AG04450 (cell line): ENCODE measurements around the gene TAX1BP1. TPM values are rescaled to one million over a fixed set of nuclear protein-coding genes. Genes with fewer than 3 reads are reported as not detected.

ENCODE experiments used
- CTCF ChIA-PET: fragments of 300-600, 350-600 bp; formaldehyde crosslinking; extraction: SDS; loops from one replicate; lab custom pipeline; 2022; ENCODE audit warnings: antibody characterized with exemption, inconsistent platforms; lab: Charles Lee
- POLR2A ChIA-PET: fragments of 350-600 bp; formaldehyde crosslinking; extraction: SDS; loops from one replicate; lab custom pipeline; 2021; ENCODE audit warnings: antibody characterized with exemption, inconsistent platforms; lab: Yijun Ruan, JAX
- DNase-seq: peaks from one replicate; pipeline ENCODE4 v3.0.0-alpha.2; 2011; ENCODE audit warnings: low read depth, low spot score
- H3K27ac ChIP-seq: one replicate; pipeline ENCODE4 v1.5.1; 2012; ENCODE audit warnings: low read depth, low read length, control low read depth
- H3K27me3 ChIP-seq: one replicate; pipeline ENCODE4 v1.6.0; 2012; ENCODE audit warnings: low read length; ENCODE audit not compliant: control insufficient read depth, insufficient read depth
- H3K4me3 ChIP-seq: 2 replicates; pipeline ENCODE4 v1.5.1; 2011; ENCODE audit warnings: mild to moderate bottlenecking, low read depth, low read length, control low read depth
- H3K9me3 ChIP-seq: 2 replicates; pipeline ENCODE4 v1.5.1; 2012; ENCODE audit warnings: low read length; ENCODE audit not compliant: control insufficient read depth, insufficient read depth
- polyA plus RNA-seq: library from polyadenylated mRNA; depleted of rRNA; stranded (reverse); fragments of >200 nt; gene quantifications from 2 replicates; pipeline ENCODE4 v1.2.3, GENCODE V29; 2011
- TF ChIP-seq, protein P1 (sequence below): IDR thresholded peaks from 2 replicates; pipeline ENCODE4 v1.5.1; 2011; ENCODE audit warnings: low read depth, low read length, control low read depth, inconsistent platforms

Gene TAX1BP1
- polyA plus RNA-seq, 1 experiment, result 116 TPM

GRCh38 chr7:27835376-27835775, 95.4 kb downstream of the TAX1BP1 start:
- H3K27ac ChIP-seq, result no peak overlapping the region
- CTCF ChIA-PET, result interaction anchor here (1.2 kb wide), 1 partner anchor 258 kb away, joined by 6 read pairs; no protein-coding TSS in a partner anchor
- H3K4me3 ChIP-seq, result no peak overlapping the region
- TF ChIP-seq, protein P1, sequence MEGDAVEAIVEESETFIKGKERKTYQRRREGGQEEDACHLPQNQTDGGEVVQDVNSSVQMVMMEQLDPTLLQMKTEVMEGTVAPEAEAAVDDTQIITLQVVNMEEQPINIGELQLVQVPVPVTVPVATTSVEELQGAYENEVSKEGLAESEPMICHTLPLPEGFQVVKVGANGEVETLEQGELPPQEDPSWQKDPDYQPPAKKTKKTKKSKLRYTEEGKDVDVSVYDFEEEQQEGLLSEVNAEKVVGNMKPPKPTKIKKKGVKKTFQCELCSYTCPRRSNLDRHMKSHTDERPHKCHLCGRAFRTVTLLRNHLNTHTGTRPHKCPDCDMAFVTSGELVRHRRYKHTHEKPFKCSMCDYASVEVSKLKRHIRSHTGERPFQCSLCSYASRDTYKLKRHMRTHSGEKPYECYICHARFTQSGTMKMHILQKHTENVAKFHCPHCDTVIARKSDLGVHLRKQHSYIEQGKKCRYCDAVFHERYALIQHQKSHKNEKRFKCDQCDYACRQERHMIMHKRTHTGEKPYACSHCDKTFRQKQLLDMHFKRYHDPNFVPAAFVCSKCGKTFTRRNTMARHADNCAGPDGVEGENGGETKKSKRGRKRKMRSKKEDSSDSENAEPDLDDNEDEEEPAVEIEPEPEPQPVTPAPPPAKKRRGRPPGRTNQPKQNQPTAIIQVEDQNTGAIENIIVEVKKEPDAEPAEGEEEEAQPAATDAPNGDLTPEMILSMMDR, result no peak
- no peaks in the 10 kb centered on the region for H3K27me3 ChIP-seq
- POLR2A ChIA-PET, result no interaction called here
- H3K9me3 ChIP-seq, result no peaks in the 10 kb centered on the region
- DNase-seq, result no peak

- no peaks in the 10 kb centered on the region for H3K9me3 ChIP-seq
- no peak overlapping the region for H3K4me3 ChIP-seq
- ChIA-PET POLR2A (no interaction called here), CTCF (interaction anchor here (1.2 kb wide), 1 partner anchor 257 kb away, joined by 6 read pairs; no protein-coding TSS in a partner anchor)
- DNase-seq, result no peak
- H3K27me3 ChIP-seq, result no peaks in the 10 kb centered on the region
- TF ChIP-seq, protein P1, result no peak
- H3K27ac ChIP-seq, result no peak overlapping the region
Observed at GRCh38 chr7:27836536-27836935, 96.6 kb downstream of the TAX1BP1 start.

DNA sequence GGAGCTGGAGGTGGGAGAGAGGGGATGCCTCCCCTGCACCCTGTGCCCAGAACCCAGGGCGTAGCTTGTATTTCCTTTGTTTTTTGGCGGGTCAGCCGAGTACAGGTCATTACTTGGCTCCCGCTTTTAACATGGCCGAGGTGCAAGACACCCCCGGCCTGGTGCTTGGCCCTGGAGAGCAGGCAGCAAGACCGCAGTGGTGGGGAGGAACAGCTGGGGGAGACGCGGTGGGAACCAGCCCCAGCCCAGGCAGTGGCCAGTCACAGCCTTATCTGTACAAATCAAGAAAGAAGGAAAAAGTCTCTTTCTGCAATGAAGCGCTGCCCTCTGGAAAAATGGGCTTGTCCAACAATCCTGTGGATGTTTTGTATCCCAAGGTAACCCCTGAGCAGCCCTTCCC, 99.1 kb downstream of the TAX1BP1 start:
- POLR2A ChIA-PET, result no interaction called here
- no peak overlapping the region for H3K4me3 ChIP-seq

DNA sequence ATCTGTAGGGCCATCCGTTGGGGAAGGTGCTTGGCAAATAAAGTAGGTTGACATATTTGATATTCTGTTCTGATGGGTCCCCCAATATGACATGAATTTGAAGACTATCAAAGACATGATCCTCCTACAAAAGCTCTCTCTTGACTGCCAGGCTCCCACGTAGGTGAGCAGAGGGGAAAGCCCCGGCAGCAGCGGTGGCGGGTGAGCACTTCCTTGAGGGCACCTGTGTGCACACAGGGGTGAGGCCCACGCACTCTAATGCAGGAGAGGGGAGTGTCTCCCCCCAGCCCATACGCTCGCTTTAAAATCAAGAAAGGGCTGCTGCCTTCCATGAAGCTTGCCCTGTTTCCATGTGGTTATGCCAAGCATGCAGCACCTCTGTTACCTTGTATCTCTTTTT, 100.4 kb downstream of the TAX1BP1 start:
- no peak overlapping the region for H3K4me3 ChIP-seq
- CTCF ChIA-PET, result interaction anchor here (1.1 kb wide), 1 partner anchor 254 kb away, joined by 3 read pairs; no protein-coding TSS in a partner anchor
- H3K27ac ChIP-seq, result no peak overlapping the region
- no peak for DNase-seq
- POLR2A ChIA-PET, result no interaction called here
- H3K27me3 ChIP-seq, result no peaks in the 10 kb centered on the region
- no peaks in the 10 kb centered on the region for H3K9me3 ChIP-seq
- TF ChIP-seq, protein P1, result no peak

More for the DNA sequence above, 99.1 kb downstream of the TAX1BP1 start:
- CTCF ChIA-PET, result interaction anchor here (0.7 kb wide), 1 partner anchor 643 kb away, joined by 3 read pairs; no protein-coding TSS in a partner anchor
- no peaks in the 10 kb centered on the region for H3K27me3 ChIP-seq
- H3K9me3 ChIP-seq, result no peaks in the 10 kb centered on the region
- TF ChIP-seq, protein P1, result no peak
- no peak for DNase-seq
- no peak overlapping the region for H3K27ac ChIP-seq

- Histone ChIP-seq H3K27ac (no peak overlapping the region), H3K9me3 (no peaks in the 10 kb centered on the region), H3K4me3 (no peak overlapping the region), H3K27me3 (no peaks in the 10 kb centered on the region)
- DNase-seq, result no peak
- TF ChIP-seq, protein P1, result no peak
- POLR2A ChIA-PET, result no interaction called here
- CTCF ChIA-PET, result interaction anchor here (0.7 to 1.1 kb wide), 3 partner anchors 17 to 253 kb away, joined by 3 read pairs; no protein-coding TSS in a partner anchor
Observed at GRCh38 chr7:27840760-27841364, 100.9 kb downstream of the TAX1BP1 start.
